ENCODE measurements around the gene PANX3. TPM values are rescaled to one million over a fixed set of nuclear protein-coding genes. Genes with fewer than 3 reads are reported as not detected.

PANX3 gene
- polyA plus RNA-seq, 1 experiment: not detected

- TF ChIP-seq CTCF (IDR thresholded peaks at IDR 0.05; ENCODE audit: insufficient read depth, low read depth, low read length): no peak
- Histone ChIP-seq H3K4me3 (ENCODE audit: low read depth, low read length) (no peak overlapping the region), H3K27me3 (ENCODE audit: control insufficient read depth, insufficient read depth, low read length) (no peaks in the 10 kb centered on the region; the same call in 1 of the 2 replicates), H3K36me3 (ENCODE audit: control insufficient read depth, insufficient read depth, low read length) (no peaks in the 10 kb centered on the region)
- no peak for DNase-seq (ENCODE audit: low read depth)
- ChIA-PET POLR2A (no interaction called here), CTCF (interaction anchor here (1.1 to 2.6 kb wide), 6 partner anchors 17 to 205 kb away, joined by 3 to 10 read pairs (median 4); no protein-coding TSS in a partner anchor)
Measured at GRCh38 chr11:124661553-124661952, 50.3 kb downstream of the PANX3 start.

DNA sequence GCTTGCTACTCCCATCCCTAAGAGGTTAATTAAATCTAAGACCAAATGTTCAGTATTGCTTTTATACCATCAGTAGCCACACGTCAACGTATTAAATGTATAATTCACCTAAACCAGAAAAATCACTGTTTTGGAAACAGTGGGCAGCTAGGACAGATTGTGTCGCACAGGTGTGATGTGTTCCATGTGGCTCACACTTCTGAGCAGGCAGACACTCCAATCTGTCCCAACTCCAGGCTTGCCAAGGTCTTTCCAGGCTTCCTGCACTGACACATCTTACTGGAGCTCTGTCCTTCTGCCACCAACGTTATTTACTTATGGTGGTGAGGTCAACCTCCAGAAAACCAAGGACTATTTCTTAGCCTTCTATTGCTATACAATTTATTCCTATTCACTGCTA is 50.9 kb downstream of the PANX3 start:
- no peak for DNase-seq (ENCODE audit: low read depth)
- ChIA-PET CTCF (interaction anchor here (1.1 to 2.2 kb wide), 7 partner anchors 17 to 204 kb away, joined by 3 to 8 read pairs (median 3); partner anchors contain the start of gene ROBO3), POLR2A (interaction anchor here (0.6 kb wide), 1 partner anchor 18 kb away, joined by 14 read pairs; no protein-coding TSS in a partner anchor)
- H3K36me3 ChIP-seq (ENCODE audit: control insufficient read depth, insufficient read depth, low read length): no peaks in the 10 kb centered on the region
- no peak for TF ChIP-seq CTCF (IDR thresholded peaks at IDR 0.05; ENCODE audit: insufficient read depth, low read depth, low read length)
- no peak overlapping the region for H3K4me3 ChIP-seq (ENCODE audit: low read depth, low read length)
- no peaks in the 10 kb centered on the region for H3K27me3 ChIP-seq (ENCODE audit: control insufficient read depth, insufficient read depth, low read length)

GRCh38 chr11:124663861-124664260 is 52.6 kb downstream of the PANX3 start:
- Histone ChIP-seq H3K4me3 (ENCODE audit: low read depth, low read length) (no peak overlapping the region), H3K36me3 (ENCODE audit: control insufficient read depth, insufficient read depth, low read length) (no peaks in the 10 kb centered on the region), H3K27me3 (ENCODE audit: control insufficient read depth, insufficient read depth, low read length) (no peaks in the 10 kb centered on the region)
- no peak for DNase-seq (ENCODE audit: low read depth)
- POLR2A ChIA-PET: no interaction called here
- TF ChIP-seq CTCF (IDR thresholded peaks at IDR 0.05; ENCODE audit: insufficient read depth, low read depth, low read length): no peak
- CTCF ChIA-PET: interaction anchor here (0.9 to 2.2 kb wide), 8 partner anchors 19 to 202 kb away, joined by 3 to 8 read pairs (median 4); partner anchors contain the start of genes MSANTD2 and ROBO3

DNA sequence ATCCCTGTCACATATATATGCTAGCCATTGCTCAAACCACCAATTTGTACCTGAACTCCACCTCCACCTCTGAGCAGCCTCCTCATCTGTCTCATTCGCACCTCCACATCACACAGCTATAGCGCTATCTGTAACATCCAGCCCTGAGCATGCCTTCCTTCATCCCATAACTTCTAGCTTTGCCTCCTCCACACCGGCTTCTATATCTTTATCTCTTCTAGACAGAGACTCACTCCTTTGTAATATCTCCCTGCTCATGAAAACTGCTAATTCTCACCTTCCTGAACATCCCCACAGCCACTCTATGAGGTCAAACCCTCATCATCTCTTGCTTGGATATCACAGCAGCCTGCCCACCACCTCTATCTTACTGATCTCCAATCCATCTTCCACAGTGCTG is 56.4 kb downstream of the PANX3 start:
- Histone ChIP-seq H3K4me3 (ENCODE audit: low read depth, low read length) (no peak overlapping the region), H3K27me3 (ENCODE audit: control insufficient read depth, insufficient read depth, low read length) (no peaks in the 10 kb centered on the region; the same call in 1 of the 2 replicates), H3K36me3 (ENCODE audit: control insufficient read depth, insufficient read depth, low read length) (no peaks in the 10 kb centered on the region)
- TF ChIP-seq CTCF (IDR thresholded peaks at IDR 0.05; ENCODE audit: insufficient read depth, low read depth, low read length): no peak
- DNase-seq (ENCODE audit: low read depth): no peak
- ChIA-PET CTCF (interaction anchor here (1.1 kb wide), 1 partner anchor 170 kb away, joined by 5 read pairs; no protein-coding TSS in a partner anchor), POLR2A (no interaction called here)

- DNase-seq (ENCODE audit: low read depth): no peak
- ChIA-PET CTCF (interaction anchor here (0.6 to 6.5 kb wide), 32 partner anchors 9 to 201 kb away, joined by 3 to 78 read pairs (median 4); partner anchors contain the start of genes ESAM, MSANTD2 and ROBO3), POLR2A (no interaction called here)
- Histone ChIP-seq H3K4me3 (ENCODE audit: low read depth, low read length) (no peak overlapping the region), H3K36me3 (ENCODE audit: control insufficient read depth, insufficient read depth, low read length) (no peaks in the 10 kb centered on the region), H3K27me3 (ENCODE audit: control insufficient read depth, insufficient read depth, low read length) (no peaks in the 10 kb centered on the region; the same call in 1 of the 2 replicates)
- peak; percentile 75 for TF ChIP-seq CTCF (IDR thresholded peaks at IDR 0.05; ENCODE audit: insufficient read depth, low read depth, low read length)
Measured at GRCh38 chr11:124669193-124669592, 58.0 kb downstream of the PANX3 start.

Small RNA genes lying within 50 kb of the gene (small RNA-seq; reads per million reads assigned to genes)
- gene RNA5SP352 (ENCODE audit: insufficient read length, low read depth, low replicate concordance): not detected

Other genes starting within 250 kb of the PANX3 start
- gene OR8B2, start 226.9 kb upstream of the PANX3 start, polyA plus RNA-seq (2011; rRNA removed): not detected in 2 replicates
- not detected in 2 replicates for gene OR8B3, start 212.4 kb upstream of the PANX3 start, polyA plus RNA-seq (2011; rRNA removed)
- not detected in 2 replicates for gene OR8B4, start 186.6 kb upstream of the PANX3 start, polyA plus RNA-seq (2011; rRNA removed)
- not detected in 2 replicates for gene OR8B8, start 165.7 kb upstream of the PANX3 start, polyA plus RNA-seq (2011; rRNA removed)
- not detected in 2 replicates for gene OR8B12, start 67.8 kb upstream of the PANX3 start, polyA plus RNA-seq (2011; rRNA removed)
- not detected in 2 replicates for gene OR8A1, start 41.4 kb upstream of the PANX3 start, polyA plus RNA-seq (2011; rRNA removed)
- gene TBRG1, start 11.4 kb downstream of the PANX3 start, polyA plus RNA-seq (2011; rRNA removed): 40.8 and 42.5 TPM in 2 replicates
- gene SIAE, start 62.3 kb downstream of the PANX3 start, polyA plus RNA-seq (2011; rRNA removed): 42.1 and 43.8 TPM in 2 replicates
- 2.9 and 12.1 TPM in 2 replicates for gene SPA17, start 62.5 kb downstream of the PANX3 start, polyA plus RNA-seq (2011; rRNA removed)
- gene NRGN, start 128.5 kb downstream of the PANX3 start, polyA plus RNA-seq (2011; rRNA removed): 0.98 and 1.6 TPM in 2 replicates
- gene VSIG2, start 140.8 kb downstream of the PANX3 start, polyA plus RNA-seq (2011; rRNA removed): not detected in 2 replicates
- 0.17 and 0.18 TPM in 2 replicates for gene ESAM, start 150.9 kb downstream of the PANX3 start, polyA plus RNA-seq (2011; rRNA removed)
- gene MSANTD2, start 189.0 kb downstream of the PANX3 start, polyA plus RNA-seq (2011; rRNA removed): 3.4 and 5.7 TPM in 2 replicates

Measured in BJ (cell line).